Parathyroid adenoma (tissue), 2 donors: ENCODE results near the gene NEIL3.

Source experiments
- H2AFZ ChIP-seq: fragments of 300-600 bp; sonication (generic); one replicate; pipeline ENCODE4 v1.7.0; 2017; ENCODE audit warnings: antibody characterized with exemption, mild to moderate bottlenecking
- H3K27ac ChIP-seq: fragments of 300-600 bp; sonication (generic); one replicate; pipeline ENCODE4 v1.7.0; 2017
- H3K27me3 ChIP-seq: fragments of 300-600 bp; sonication (generic); one replicate; pipeline ENCODE4 v1.7.0; 2017; ENCODE audit warnings: low read length; ENCODE audit not compliant: control insufficient read depth, insufficient read depth
- H3K36me3 ChIP-seq: fragments of 300-600 bp; sonication (generic); one replicate; pipeline ENCODE4 v1.7.0; 2017; ENCODE audit warnings: low read length; ENCODE audit not compliant: control insufficient read depth, insufficient read depth
- H3K4me1 ChIP-seq: fragments of 300-600 bp; sonication (generic); one replicate; pipeline ENCODE4 v1.7.0; 2017; ENCODE audit warnings: control low read depth
- H3K4me2 ChIP-seq: fragments of 300-600 bp; sonication (generic); one replicate; pipeline ENCODE4 v1.7.0; 2017; ENCODE audit warnings: low read length
- H3K4me3 ChIP-seq: fragments of 300-600 bp; sonication (generic); one replicate; pipeline ENCODE4 v1.7.0; 2017; ENCODE audit warnings: low read depth, low read length
- H3K79me2 ChIP-seq: fragments of 300-600 bp; sonication (generic); one replicate; pipeline ENCODE4 v1.7.0; 2017; ENCODE audit warnings: control low read depth
- H3K9ac ChIP-seq: fragments of 300-600 bp; sonication (generic); one replicate; pipeline ENCODE4 v1.7.0; 2017; ENCODE audit warnings: mild to moderate bottlenecking
- H3K9me3 ChIP-seq: fragments of 300-600 bp; sonication (generic); one replicate; pipeline ENCODE4 v1.7.0; 2017; ENCODE audit warnings: low read length; ENCODE audit not compliant: control insufficient read depth
- CTCF ChIP-seq: fragments of 300-600 bp; sonication (generic); IDR thresholded peaks from one replicate; pipeline ENCODE4 v1.7.0; 2017; ENCODE audit warnings: antibody characterized with exemption, mild to moderate bottlenecking
- donor health status: primary hyperparathyroidism.

Gene NEIL3

DNA sequence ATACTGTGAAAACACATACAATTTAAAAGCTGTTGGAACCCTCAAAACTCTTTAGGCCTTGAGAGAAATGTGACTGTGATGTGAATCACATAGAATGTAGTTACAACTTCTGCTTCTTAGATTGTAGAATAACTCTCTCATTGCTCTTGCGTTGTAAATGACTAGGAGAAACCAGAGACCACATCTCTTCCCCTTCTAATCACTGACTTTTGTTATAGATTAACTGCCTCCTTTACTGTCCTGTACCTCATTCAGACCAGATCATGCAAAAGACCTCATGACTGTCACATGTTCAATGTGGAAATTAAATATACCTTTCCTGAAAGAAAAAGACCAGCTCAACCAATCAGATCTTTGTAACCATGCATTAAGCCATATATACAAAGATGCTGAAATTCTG, 43.2 kb upstream of the NEIL3 start:
- no peaks in the 10 kb centered on the region for H3K9me3 ChIP-seq

DNA sequence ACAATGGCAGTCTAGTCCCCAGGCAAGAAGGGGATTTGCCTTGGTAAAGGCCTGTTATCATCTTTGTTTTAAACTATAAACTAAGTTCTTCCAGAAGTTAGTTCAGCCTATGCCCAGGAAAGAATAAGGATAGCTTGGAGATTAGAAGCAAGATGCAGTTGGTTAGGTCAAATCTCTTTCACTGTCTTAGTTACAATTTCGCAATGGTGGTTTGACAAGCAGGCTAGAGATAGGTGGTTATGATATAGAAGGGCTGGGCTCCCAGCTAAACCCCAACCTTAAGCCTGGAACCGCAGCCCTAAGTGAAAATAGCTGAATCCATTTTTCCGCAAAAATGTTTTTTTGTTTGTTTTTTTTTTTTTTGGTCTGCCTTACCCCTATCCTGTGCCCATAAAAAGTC, 41.8 kb upstream of the NEIL3 start:
- Histone ChIP-seq H3K9ac (no peak overlapping the region), H3K4me3 (no peak overlapping the region), H3K27ac (no peak overlapping the region), H2AFZ (no peak overlapping the region), H3K9me3 (no peaks in the 10 kb centered on the region), H3K4me2 (no peak overlapping the region), H3K36me3 (no peaks in the 10 kb centered on the region), H3K4me1 (no peaks in the 10 kb centered on the region), H3K27me3 (no peaks in the 10 kb centered on the region), H3K79me2 (no peaks in the 10 kb centered on the region)
- no peak for TF ChIP-seq CTCF

More for the DNA sequence above, 43.2 kb upstream of the NEIL3 start:
- Histone ChIP-seq H3K4me2 (no peak overlapping the region), H3K79me2 (no peaks in the 10 kb centered on the region), H3K36me3 (no peaks in the 10 kb centered on the region), H3K4me1 (no peaks in the 10 kb centered on the region), H3K27me3 (no peaks in the 10 kb centered on the region), H2AFZ (no peak overlapping the region), H3K27ac (no peak overlapping the region), H3K4me3 (no peak overlapping the region), H3K9ac (no peak overlapping the region)
- no peak for TF ChIP-seq CTCF

- Histone ChIP-seq H2AFZ (no peak overlapping the region), H3K27ac (no peak overlapping the region), H3K4me3 (no peak overlapping the region), H3K79me2 (no peaks in the 10 kb centered on the region), H3K4me2 (no peak overlapping the region), H3K36me3 (no peaks in the 10 kb centered on the region), H3K9me3 (no peaks in the 10 kb centered on the region), H3K9ac (no peak overlapping the region), H3K4me1 (no peaks in the 10 kb centered on the region), H3K27me3 (no peaks in the 10 kb centered on the region)
- TF ChIP-seq CTCF: no peak
Observed at GRCh38 chr4:177271091-177271490, 38.6 kb upstream of the NEIL3 start.

- no peaks in the 10 kb centered on the region for H3K9me3 ChIP-seq
- H3K79me2 ChIP-seq: no peaks in the 10 kb centered on the region
- no peaks in the 10 kb centered on the region for H3K27me3 ChIP-seq
- H3K4me2 ChIP-seq: no peak overlapping the region
- no peak overlapping the region for H3K9ac ChIP-seq
- no peak overlapping the region for H2AFZ ChIP-seq
- no peaks in the 10 kb centered on the region for H3K36me3 ChIP-seq
- H3K4me3 ChIP-seq: no peak overlapping the region
- no peak overlapping the region for H3K27ac ChIP-seq
- H3K4me1 ChIP-seq: no peaks in the 10 kb centered on the region
- no peak for TF ChIP-seq CTCF
Observed at GRCh38 chr4:177271915-177272766, 37.5 kb upstream of the NEIL3 start.

DNA sequence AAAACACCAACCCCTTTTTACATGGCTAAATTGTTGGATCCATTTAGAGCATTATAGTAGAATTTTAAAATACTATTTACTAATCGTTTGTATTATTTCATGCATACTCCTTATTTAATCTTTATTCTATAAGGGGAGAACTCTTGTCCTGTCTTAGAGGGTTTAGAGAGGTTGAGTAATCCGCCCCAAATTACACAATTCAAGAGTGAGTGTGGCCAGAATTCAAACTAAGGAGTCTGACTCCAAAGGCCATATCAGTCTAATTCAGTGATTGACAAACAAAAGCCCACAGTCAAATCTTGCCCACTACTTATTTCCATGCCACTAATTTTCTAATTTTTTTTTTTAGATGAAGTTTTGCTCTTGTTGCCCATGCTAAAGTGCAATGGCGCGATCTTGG, 33.7 kb upstream of the NEIL3 start:
- no peak overlapping the region for H3K27ac ChIP-seq
- no peak overlapping the region for H2AFZ ChIP-seq
- no peaks in the 10 kb centered on the region for H3K27me3 ChIP-seq
- H3K9me3 ChIP-seq: no peaks in the 10 kb centered on the region
- no peaks in the 10 kb centered on the region for H3K36me3 ChIP-seq
- no peaks in the 10 kb centered on the region for H3K4me1 ChIP-seq
- no peak overlapping the region for H3K9ac ChIP-seq
- no peak overlapping the region for H3K4me3 ChIP-seq
- no peaks in the 10 kb centered on the region for H3K79me2 ChIP-seq
- H3K4me2 ChIP-seq: no peak overlapping the region
- no peak for TF ChIP-seq CTCF
